IMR-90 (cell line): Measurements from ENCODE around the gene GPATCH8.

Source experiments
- CTCF ChIP-seq: conservative IDR thresholded peaks from 2 replicates; pipeline ENCODE4 v1.5.1; 2012; ENCODE audit warnings: mild to moderate bottlenecking, low read depth, low read length, improper control_type of control experiment
- POLR2A ChIP-seq: IDR thresholded peaks from 2 replicates; pipeline ENCODE4 v1.6.1; 2012; ENCODE audit warnings: mild to moderate bottlenecking, low read depth, low read length
- USF2 ChIP-seq: fragments of 150-350 bp; IDR thresholded peaks from 2 replicates; pipeline ENCODE4 v1.6.1; 2017; ENCODE audit warnings: mild to moderate bottlenecking, antibody characterized with exemption, low read length, low read depth

- no peak for TF ChIP-seq CTCF
- TF ChIP-seq POLR2A: no peak
- no peak for TF ChIP-seq USF2
Observed at GRCh38 chr17:44436336-44436735, 66.9 kb downstream of the GPATCH8 start.
